ENCODE results near the gene HORMAD2. TPM values are rescaled to one million over a fixed set of nuclear protein-coding genes. Genes with fewer than 3 reads are reported as not detected.

Gene HORMAD2
- total RNA-seq, 4 donors from 2014 or later, result not detected

DNA sequence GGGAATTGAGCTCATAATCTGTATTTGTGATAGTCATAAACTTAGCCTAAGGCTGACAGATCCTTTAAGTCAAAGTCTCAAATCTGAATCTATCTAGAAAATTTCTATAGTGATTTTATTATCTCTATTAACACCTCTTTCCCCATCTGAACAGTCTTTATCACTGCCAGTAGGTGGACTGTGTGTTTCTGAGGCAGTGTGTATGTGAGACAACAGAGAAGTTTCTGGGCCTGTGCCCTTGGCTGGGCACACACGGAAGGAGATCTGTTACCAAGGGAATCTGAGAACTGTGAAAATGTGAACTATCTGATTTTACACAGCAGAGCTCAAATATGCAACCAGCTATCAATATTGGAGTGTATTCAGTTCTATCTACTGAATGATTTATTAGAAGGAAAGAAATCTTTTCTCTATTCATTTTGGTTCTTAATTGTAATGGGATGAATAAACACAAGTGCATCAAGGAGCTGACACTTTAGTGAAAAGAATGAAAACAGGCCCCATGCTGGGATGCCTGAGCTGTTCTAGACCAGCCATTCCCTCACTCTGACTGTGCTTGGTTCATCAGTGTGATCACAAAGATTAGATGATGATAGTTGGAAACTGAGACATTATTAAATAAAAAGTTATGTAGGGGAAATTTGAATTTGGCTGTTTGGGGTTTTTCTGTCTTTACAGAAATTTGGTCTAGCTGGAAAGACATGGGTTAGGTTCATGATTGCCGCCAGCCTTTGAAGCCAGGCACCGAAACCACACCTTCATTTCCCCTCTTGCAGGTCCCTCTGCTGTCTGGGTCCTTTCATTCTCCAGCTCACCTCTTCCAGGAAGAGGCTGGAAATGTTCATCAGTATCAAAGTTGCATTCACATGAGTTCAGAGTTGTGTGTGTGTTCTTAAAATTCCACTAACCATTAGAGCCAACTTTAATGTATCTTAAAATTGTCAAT, 98.2 kb downstream of the HORMAD2 start:
- Histone ChIP-seq H3K27ac (no peak overlapping the region), H3K4me1 (no peaks in the 10 kb centered on the region), H3K4me3 (no peak overlapping the region), H3K9me3 (no peaks in the 10 kb centered on the region), H3K36me3 (no peaks in the 10 kb centered on the region), H3K27me3 (peaks cover 0 to 8% (median 0%) of the 10 kb centered on the region in 3 donors)
- DNase-seq, result no peak
- no peak for ATAC-seq
- TF ChIP-seq CTCF (IDR thresholded peaks at IDR 0.05 in 4 of 5, conservative IDR thresholded peaks at IDR 0.05 in 1 of 5), result no peak
- TF ChIP-seq POLR2A (IDR thresholded peaks at IDR 0.05), result no peak
- intact Hi-C loops (cut with DNase I; ENCODE audit: low total_unique reads), result no loop called here
- in situ Hi-C loops (cut with MboI; ENCODE audit: low sequenced_read_pairs in 4 of 4), result no loop called here

DNA sequence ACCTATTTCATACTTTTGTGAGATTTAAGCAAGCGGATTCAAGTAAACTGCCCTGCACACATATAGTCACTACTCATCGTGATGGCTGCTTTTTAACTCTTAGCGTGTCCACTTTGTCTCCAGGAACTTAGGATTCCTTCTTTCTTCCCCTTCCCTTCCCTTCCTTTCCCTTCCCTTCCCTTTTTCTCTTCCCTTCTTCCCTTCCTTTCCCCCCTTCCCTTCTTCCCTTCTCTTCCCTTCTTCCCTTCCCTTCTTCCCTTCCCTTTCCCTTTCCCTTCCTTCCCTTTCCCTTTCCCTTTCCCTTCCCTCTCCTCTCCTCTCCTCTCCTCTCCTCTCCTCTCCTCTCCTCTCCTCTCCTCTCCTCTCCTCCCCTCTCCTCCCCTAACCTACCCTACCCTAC, 100.4 kb downstream of the HORMAD2 start:
- in situ Hi-C loops (cut with MboI; ENCODE audit: low sequenced_read_pairs in 4 of 4), result no loop called here
- no peaks in the 10 kb centered on the region for H3K36me3 ChIP-seq
- no peak for ATAC-seq
- H3K4me1 ChIP-seq, result no peaks in the 10 kb centered on the region
- H3K27ac ChIP-seq, result no peak overlapping the region
- H3K9me3 ChIP-seq, result no peaks in the 10 kb centered on the region
- peaks cover 0 to 8% (median 0%) of the 10 kb centered on the region in 3 donors for H3K27me3 ChIP-seq
- TF ChIP-seq CTCF (IDR thresholded peaks at IDR 0.05 in 4 of 5, conservative IDR thresholded peaks at IDR 0.05 in 1 of 5), result no peak
- no peak for TF ChIP-seq POLR2A (IDR thresholded peaks at IDR 0.05)
- H3K4me3 ChIP-seq, result no peak overlapping the region
- no peak for DNase-seq
- intact Hi-C loops (cut with DNase I; ENCODE audit: low total_unique reads), result no loop called here

DNA sequence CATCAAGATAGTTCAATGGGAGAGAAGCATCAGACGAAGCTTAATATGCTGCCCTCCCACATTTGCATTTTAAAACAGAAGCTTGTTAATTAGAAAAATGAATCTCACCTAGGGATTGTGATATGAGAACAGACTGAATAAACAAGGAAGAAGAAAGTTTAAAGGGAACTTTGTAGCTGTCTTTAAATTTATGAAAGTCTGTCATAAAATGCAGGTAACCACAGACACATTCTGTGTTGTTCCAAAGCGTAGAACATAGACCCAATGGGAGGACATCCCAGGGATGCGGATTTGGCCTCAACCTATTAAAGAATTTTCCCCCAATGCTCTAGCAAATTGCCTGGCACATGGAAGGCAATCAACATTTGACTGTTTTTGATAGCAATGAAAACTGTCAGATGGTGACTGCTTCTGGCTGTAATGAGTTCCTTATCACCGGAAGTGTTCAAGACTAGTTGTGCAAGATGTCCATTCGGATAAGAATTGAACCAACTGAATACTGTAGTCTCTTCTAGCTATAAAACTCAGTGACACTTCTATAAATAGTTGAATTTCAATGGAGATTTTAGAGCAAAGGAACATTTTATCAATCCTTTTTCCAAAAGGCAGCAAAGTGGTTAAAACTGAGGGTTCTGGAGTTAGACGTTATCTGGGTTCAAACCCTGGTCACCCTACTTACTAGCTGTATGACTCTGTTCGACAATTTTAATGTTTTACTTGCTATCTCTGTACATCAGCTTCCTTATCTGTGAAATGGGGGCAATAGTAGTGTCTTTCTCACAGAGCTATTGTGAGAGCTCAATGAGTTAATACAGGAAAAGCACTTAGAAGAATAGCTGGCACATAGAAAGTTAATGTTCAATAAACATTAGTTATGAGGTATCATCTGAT, 101.4 kb downstream of the HORMAD2 start:
- Histone ChIP-seq H3K9me3 (no peaks in the 10 kb centered on the region), H3K36me3 (no peaks in the 10 kb centered on the region), H3K4me1 (no peaks in the 10 kb centered on the region), H3K27me3 (peaks cover 0 to 8% (median 0%) of the 10 kb centered on the region in 3 donors), H3K4me3 (no peak overlapping the region), H3K27ac (no peak overlapping the region)
- DNase-seq, result no peak
- in situ Hi-C loops (cut with MboI; ENCODE audit: low sequenced_read_pairs in 4 of 4) (no loop called here), intact Hi-C loops (cut with DNase I; ENCODE audit: low total_unique reads) (no loop called here)
- TF ChIP-seq CTCF (IDR thresholded peaks at IDR 0.05 in 4 of 5, conservative IDR thresholded peaks at IDR 0.05 in 1 of 5), result no peak
- no peak for TF ChIP-seq POLR2A (IDR thresholded peaks at IDR 0.05)
- no peak for ATAC-seq

DNA sequence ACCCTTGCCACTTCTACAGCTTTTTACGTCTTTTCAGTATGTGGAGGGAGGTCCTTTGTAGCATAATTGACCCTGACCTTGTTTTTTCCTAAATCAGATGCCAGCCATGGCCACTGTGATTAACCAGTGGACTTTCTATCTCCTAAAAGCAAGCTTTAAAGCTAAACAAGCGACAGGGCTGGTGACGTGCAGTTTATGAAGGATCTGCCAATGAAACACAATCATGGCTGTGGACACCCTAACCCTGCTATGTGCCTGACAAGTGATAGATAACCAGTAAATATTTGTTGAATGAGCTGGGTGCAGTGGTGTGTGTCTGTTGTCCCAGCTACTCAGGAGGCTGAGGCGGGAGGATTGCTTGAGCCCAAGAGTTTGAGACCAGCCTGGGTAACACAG, 102.1 kb downstream of the HORMAD2 start:
- intact Hi-C loops (cut with DNase I; ENCODE audit: low total_unique reads) (no loop called here), in situ Hi-C loops (cut with MboI; ENCODE audit: low sequenced_read_pairs in 4 of 4) (no loop called here)
- DNase-seq (no peak), ATAC-seq (no peak)
- peaks cover 0 to 8% (median 0%) of the 10 kb centered on the region in 3 donors for H3K27me3 ChIP-seq
- TF ChIP-seq CTCF (IDR thresholded peaks at IDR 0.05 in 4 of 5, conservative IDR thresholded peaks at IDR 0.05 in 1 of 5), result no peak
- no peak for TF ChIP-seq POLR2A (IDR thresholded peaks at IDR 0.05)
- no peak overlapping the region for H3K4me3 ChIP-seq
- no peaks in the 10 kb centered on the region for H3K4me1 ChIP-seq
- no peak overlapping the region for H3K27ac ChIP-seq
- H3K36me3 ChIP-seq, result no peaks in the 10 kb centered on the region
- H3K9me3 ChIP-seq, result no peaks in the 10 kb centered on the region

All from gastrocnemius medialis (tissue), 4 donors.